SJSA1 (cell line): ENCODE results near the gene ACSS2. TPM values are rescaled to one million over a fixed set of nuclear protein-coding genes. Genes with fewer than 3 reads are reported as not detected.

ENCODE experiments used
- DNase-seq, 2 experiments: peaks; one replicate each; pipeline ENCODE4 v3.0.0-alpha.2; 2015 to 2020; ENCODE audit warnings: low spot score in 2 of 2, low read depth in 1 of 2
- H3K27ac ChIP-seq: fragments of 250-450 bp; sonication (Bioruptor Pico); 2 replicates; pipeline ENCODE4 v1.5.1; 2020; ENCODE audit warnings: mild to moderate bottlenecking, moderate library complexity
- H3K27me3 ChIP-seq: fragments of 250-450 bp; sonication (Bioruptor Pico); replicated peaks from 2 replicates; pipeline ENCODE4 v1.5.1; 2020; ENCODE audit warnings: mild to moderate bottlenecking, moderate library complexity
- H3K36me3 ChIP-seq: fragments of 250-450 bp; sonication (Bioruptor Pico); 2 replicates; pipeline ENCODE4 v1.5.1; 2020; ENCODE audit warnings: mild to moderate bottlenecking
- H3K4me1 ChIP-seq: fragments of 250-450 bp; sonication (Bioruptor Pico); replicated peaks from 2 replicates; pipeline ENCODE4 v1.6.1; 2021; ENCODE audit warnings: mild to moderate bottlenecking
- H3K4me3 ChIP-seq: fragments of 250-450 bp; sonication (Bioruptor Pico); 2 replicates; pipeline ENCODE4 v1.5.1; 2020; ENCODE audit warnings: mild to moderate bottlenecking
- H3K9me3 ChIP-seq: fragments of 250-450 bp; sonication (Bioruptor Pico); replicated peaks from 2 replicates; pipeline ENCODE4 v1.5.1; 2020; ENCODE audit warnings: mild to moderate bottlenecking
- total RNA-seq: library from RNA; depleted of rRNA; stranded (reverse); fragments of >200 nt; shearing (Covaris generic); gene quantifications from 2 replicates; pipeline ENCODE4 v1.2.3, GENCODE V29; 2014; rRNA removed

ACSS2 gene
- total RNA-seq: 26.1 and 27.0 TPM in 2 replicates

DNA sequence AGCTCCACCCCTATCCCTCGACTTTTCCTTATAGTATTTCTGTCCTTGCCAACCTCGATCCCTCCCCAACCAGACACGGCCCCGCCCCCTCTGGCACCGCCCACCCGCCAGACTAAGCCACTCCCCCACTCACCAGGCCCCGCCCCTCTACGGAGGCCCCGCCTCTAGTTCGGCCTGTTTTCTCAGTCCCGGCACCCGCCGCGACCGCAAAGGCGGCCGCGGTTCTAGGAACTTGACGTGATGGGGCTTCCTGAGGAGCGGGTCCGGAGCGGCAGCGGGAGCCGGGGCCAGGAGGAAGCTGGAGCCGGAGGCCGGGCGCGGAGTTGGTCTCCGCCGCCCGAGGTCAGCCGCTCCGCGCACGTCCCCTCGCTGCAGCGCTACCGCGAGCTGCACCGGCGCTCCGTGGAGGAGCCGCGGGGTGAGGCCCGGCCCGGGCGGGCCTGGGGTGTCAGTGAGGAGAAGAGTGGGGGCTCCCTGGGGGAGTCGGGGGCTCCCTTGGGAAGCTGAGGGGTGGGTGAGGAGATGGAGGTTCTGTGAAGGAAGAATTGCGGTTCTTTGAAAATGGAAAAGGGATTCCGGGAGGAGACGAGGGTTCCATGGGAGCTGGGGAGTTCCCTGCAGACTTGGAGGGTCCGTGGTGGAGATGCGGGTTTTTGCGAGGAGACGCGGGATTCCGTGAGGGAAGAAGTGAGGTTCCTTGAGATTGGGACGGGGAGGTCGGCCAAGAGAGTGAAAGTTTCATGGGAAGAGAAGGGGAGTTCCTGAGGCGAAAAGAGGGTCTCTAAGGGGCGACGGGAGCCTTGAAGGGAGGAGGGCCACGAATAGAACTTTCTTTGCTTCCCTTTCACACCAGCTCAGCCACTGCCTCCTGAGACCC, at the start of gene ACSS2:
TSS of gene ACSS2 (plus strand) at position 207 of the 877 bp plus-strand sequence. CDS start at position 241, 34 bp downstream.
- peak within 1 kb of the TSS; percentile 8; the same call in 1 of the 2 replicates for H3K27ac ChIP-seq
- H3K36me3 ChIP-seq: no peaks in the 10 kb centered on the region
- H3K9me3 ChIP-seq: no peaks in the 10 kb centered on the region
- no peaks in the 10 kb centered on the region for H3K27me3 ChIP-seq
- peak in 1 of 2 experiments; percentile 87 for DNase-seq
- peak within 1 kb of the TSS; percentile 80 for H3K4me3 ChIP-seq
- peaks cover 25% of the 10 kb centered on the region for H3K4me1 ChIP-seq

DNA sequence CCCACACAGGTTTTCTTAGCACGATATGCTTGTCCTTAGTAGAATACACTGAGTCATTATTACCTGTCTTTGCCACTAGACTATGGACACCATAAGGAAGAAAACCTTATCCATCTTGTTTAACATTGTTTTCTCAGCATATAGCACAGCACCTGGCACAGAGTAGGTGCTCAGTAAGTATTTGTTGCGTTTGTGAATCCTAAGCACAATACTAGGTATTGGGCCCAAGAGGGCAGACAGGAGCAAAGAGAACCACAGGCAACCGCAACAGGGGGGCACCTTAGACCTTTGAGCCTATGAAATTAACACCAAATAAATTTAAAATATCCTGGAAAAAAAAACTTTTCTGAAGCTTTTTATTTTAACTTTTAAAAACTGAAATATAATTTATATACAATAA, 47.2 kb upstream of the ACSS2 start:
- Histone ChIP-seq H3K36me3 (peaks cover 6% of the 10 kb centered on the region), H3K27me3 (peaks cover 10% of the 10 kb centered on the region), H3K27ac (no peak overlapping the region), H3K4me3 (no peak overlapping the region), H3K9me3 (no peaks in the 10 kb centered on the region), H3K4me1 (peaks cover 9% of the 10 kb centered on the region)
- no peak for DNase-seq

GRCh38 chr20:34831936-34832335, 44.5 kb upstream of the ACSS2 start:
- Histone ChIP-seq H3K9me3 (no peaks in the 10 kb centered on the region), H3K36me3 (no peaks in the 10 kb centered on the region), H3K27me3 (peaks cover 10% of the 10 kb centered on the region), H3K27ac (no peak overlapping the region), H3K4me1 (no peaks in the 10 kb centered on the region), H3K4me3 (no peak overlapping the region)
- no peak for DNase-seq

- H3K27ac ChIP-seq: no peak overlapping the region
- no peaks in the 10 kb centered on the region for H3K4me1 ChIP-seq
- no peaks in the 10 kb centered on the region for H3K9me3 ChIP-seq
- no peak overlapping the region for H3K4me3 ChIP-seq
- H3K36me3 ChIP-seq: no peaks in the 10 kb centered on the region
- peak in 1 of 2 experiments; percentile 39 for DNase-seq
- peaks cover 10% of the 10 kb centered on the region for H3K27me3 ChIP-seq
Observed at GRCh38 chr20:34834459-34834893, 41.9 kb upstream of the ACSS2 start.

GRCh38 chr20:34842143-34842542, 34.3 kb upstream of the ACSS2 start:
- H3K9me3 ChIP-seq: no peaks in the 10 kb centered on the region
- H3K36me3 ChIP-seq: no peaks in the 10 kb centered on the region
- DNase-seq: no peak
- H3K27me3 ChIP-seq: peaks cover 3% of the 10 kb centered on the region; the same call in 1 of the 2 replicates
- H3K4me1 ChIP-seq: no peaks in the 10 kb centered on the region
- no peak overlapping the region for H3K27ac ChIP-seq
- H3K4me3 ChIP-seq: no peak overlapping the region

DNA sequence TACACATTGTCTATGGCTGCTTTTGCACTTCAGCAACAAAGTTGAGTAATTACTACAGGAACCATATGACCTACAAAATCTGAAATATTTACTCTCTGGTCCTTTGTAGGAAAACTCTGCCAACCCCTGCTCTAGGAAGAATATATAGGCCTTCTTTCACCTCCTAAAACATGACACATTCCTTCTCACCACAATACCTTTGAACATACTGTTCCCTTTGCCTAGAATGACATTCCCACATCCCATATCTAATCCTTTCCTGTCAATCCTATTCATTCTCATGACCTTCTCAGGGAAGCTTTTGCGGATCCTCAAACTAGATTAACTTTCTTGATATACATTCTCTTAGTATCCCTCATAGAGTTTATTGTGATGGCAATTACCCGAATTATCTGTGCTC, 33.0 kb upstream of the ACSS2 start:
- no peaks in the 10 kb centered on the region for H3K4me1 ChIP-seq
- no peaks in the 10 kb centered on the region for H3K9me3 ChIP-seq
- 0 out of 2 replicates have a peak, but pooled peaks cover 3% of the 10 kb centered on the region for H3K36me3 ChIP-seq
- no peak for DNase-seq
- H3K27ac ChIP-seq: no peak overlapping the region
- no peak overlapping the region for H3K4me3 ChIP-seq
- H3K27me3 ChIP-seq: 0 out of 2 replicates have a peak, but pooled peaks cover 3% of the 10 kb centered on the region

GRCh38 chr20:34848597-34848996, 27.8 kb upstream of the ACSS2 start:
- no peaks in the 10 kb centered on the region for H3K4me1 ChIP-seq
- peaks cover 38% of the 10 kb centered on the region for H3K36me3 ChIP-seq
- no peak overlapping the region for H3K4me3 ChIP-seq
- H3K27me3 ChIP-seq: no peaks in the 10 kb centered on the region
- no peak overlapping the region for H3K27ac ChIP-seq
- DNase-seq: no peak
- no peaks in the 10 kb centered on the region for H3K9me3 ChIP-seq

DNA sequence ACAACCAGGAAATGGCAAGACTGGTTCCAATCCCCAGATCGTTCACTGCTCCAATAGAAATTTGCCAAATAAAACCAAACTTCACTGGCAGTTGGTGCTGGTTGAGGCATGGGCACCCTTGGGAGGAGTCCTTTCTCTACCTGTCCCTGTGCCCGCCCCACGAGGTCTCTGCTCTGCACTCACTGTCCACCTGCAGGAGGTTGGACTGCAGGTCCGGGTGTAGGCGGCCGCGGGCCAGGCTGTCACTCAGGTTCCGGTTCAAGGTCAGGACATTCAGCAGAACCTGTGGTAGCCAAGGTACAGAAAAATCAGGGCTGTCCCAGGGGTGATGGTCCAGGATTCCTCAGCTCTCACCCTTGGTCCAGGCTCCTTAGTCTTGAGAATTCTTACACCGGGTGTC, 26.6 kb upstream of the ACSS2 start:
- no peaks in the 10 kb centered on the region for H3K27me3 ChIP-seq
- no peak overlapping the region for H3K4me3 ChIP-seq

DNA sequence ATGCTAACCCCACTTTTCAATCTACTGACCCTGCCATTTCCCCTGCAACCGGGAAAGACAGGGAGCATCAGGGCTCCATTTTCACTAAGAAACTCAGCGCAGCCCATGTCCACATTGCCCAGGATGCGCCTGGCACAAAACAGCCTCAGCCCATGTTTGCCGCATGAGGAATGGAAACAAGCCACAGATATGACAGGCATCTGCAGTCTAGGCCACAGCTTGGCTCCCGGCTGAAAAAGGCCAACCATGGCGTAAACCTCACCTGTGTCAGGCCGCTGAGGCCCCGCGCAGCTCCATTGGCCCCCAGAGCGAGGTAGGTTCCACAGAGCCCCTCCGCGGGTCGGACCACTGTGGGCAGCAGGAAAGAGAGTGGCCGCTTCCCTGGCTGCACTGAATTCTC, 25.4 kb upstream of the ACSS2 start:
- H3K36me3 ChIP-seq: peaks cover 42% of the 10 kb centered on the region
- no peak overlapping the region for H3K4me3 ChIP-seq
- H3K27me3 ChIP-seq: no peaks in the 10 kb centered on the region
- DNase-seq: no peak
- H3K9me3 ChIP-seq: no peaks in the 10 kb centered on the region
- no peak overlapping the region for H3K27ac ChIP-seq
- H3K4me1 ChIP-seq: no peaks in the 10 kb centered on the region

More for the DNA sequence above, 26.6 kb upstream of the ACSS2 start:
- Histone ChIP-seq H3K36me3 (peaks cover 38% of the 10 kb centered on the region), H3K4me1 (no peaks in the 10 kb centered on the region), H3K27ac (no peak overlapping the region), H3K9me3 (no peaks in the 10 kb centered on the region)
- no peak for DNase-seq

GRCh38 chr20:34852298-34852697, 24.1 kb upstream of the ACSS2 start:
- Histone ChIP-seq H3K27me3 (no peaks in the 10 kb centered on the region), H3K4me3 (no peak overlapping the region), H3K9me3 (no peaks in the 10 kb centered on the region), H3K36me3 (peaks cover 46% of the 10 kb centered on the region), H3K4me1 (no peaks in the 10 kb centered on the region), H3K27ac (no peak overlapping the region)
- DNase-seq: no peak

- no peaks in the 10 kb centered on the region for H3K27me3 ChIP-seq
- H3K27ac ChIP-seq: no peak overlapping the region
- no peak for DNase-seq
- peaks cover 22% of the 10 kb centered on the region for H3K36me3 ChIP-seq
- H3K9me3 ChIP-seq: no peaks in the 10 kb centered on the region
- H3K4me3 ChIP-seq: no peak overlapping the region
- H3K4me1 ChIP-seq: no peaks in the 10 kb centered on the region
Observed at GRCh38 chr20:34859367-34859766, 17.0 kb upstream of the ACSS2 start.

GRCh38 chr20:34859826-34860545, 16.4 kb upstream of the ACSS2 start:
- H3K27me3 ChIP-seq: no peaks in the 10 kb centered on the region
- DNase-seq: no peak
- no peaks in the 10 kb centered on the region for H3K4me1 ChIP-seq
- H3K9me3 ChIP-seq: no peaks in the 10 kb centered on the region
- H3K27ac ChIP-seq: no peak overlapping the region
- H3K4me3 ChIP-seq: no peak overlapping the region
- peaks cover 22% of the 10 kb centered on the region for H3K36me3 ChIP-seq

- no peak for DNase-seq
- no peaks in the 10 kb centered on the region for H3K27me3 ChIP-seq
Observed at GRCh38 chr20:34861386-34862084, 14.9 kb upstream of the ACSS2 start.

More at GRCh38 chr20:34861386-34862084, 14.9 kb upstream of the ACSS2 start:
- Histone ChIP-seq H3K36me3 (peaks cover 15% of the 10 kb centered on the region), H3K9me3 (no peaks in the 10 kb centered on the region), H3K4me3 (no peak overlapping the region), H3K27ac (no peak overlapping the region), H3K4me1 (no peaks in the 10 kb centered on the region)
